SK-N-SH treated with all-trans-retinoic acid at 6 μM for 48 hours (cell line): ENCODE data around the gene LRRC56.

Experiments used
- ATAC-seq: fragments of 200-7000 bp; cut with Tn5 transposase; 3 replicates; pipeline ENCODE4 v1.9.1; 2020; ENCODE audit warnings: mild to moderate bottlenecking, moderate library complexity
- CREB5 ChIP-seq: fragments of 250-450 bp; sonication (Bioruptor Pico); IDR thresholded peaks from 2 replicates; pipeline ENCODE4 v1.5.1; 2020; ENCODE audit warnings: low read depth, mild to moderate bottlenecking, moderate library complexity
- CSDC2 ChIP-seq: fragments of 250-450 bp; sonication (Bioruptor Pico); IDR thresholded peaks from 2 replicates; pipeline ENCODE4 v1.5.0; 2020; ENCODE audit warnings: mild to moderate bottlenecking, moderate library complexity
- CSRNP3 ChIP-seq: fragments of 250-450 bp; sonication (Bioruptor Pico); IDR thresholded peaks from 2 replicates; pipeline ENCODE4 v1.5.1; 2021; ENCODE audit warnings: mild to moderate bottlenecking, moderate library complexity
- ESRRG ChIP-seq: fragments of 250-450 bp; sonication (Bioruptor Pico); IDR thresholded peaks from 2 replicates; pipeline ENCODE4 v1.6.1; 2021; ENCODE audit warnings: mild to moderate bottlenecking
- GLIS3 ChIP-seq: fragments of 250-450 bp; sonication (Bioruptor Pico); IDR thresholded peaks from 2 replicates; pipeline ENCODE4 v1.5.0; 2020; ENCODE audit warnings: mild to moderate bottlenecking, moderate library complexity
- ISL1 ChIP-seq: fragments of 250-450 bp; sonication (Bioruptor Pico); IDR thresholded peaks from 2 replicates; pipeline ENCODE4 v2.1.2; 2022; ENCODE audit warnings: mild to moderate bottlenecking, moderate library complexity
- OSR1 ChIP-seq: fragments of 250-450 bp; sonication (Bioruptor Pico); IDR thresholded peaks from 2 replicates; pipeline ENCODE4 v1.8.0; 2022; ENCODE audit warnings: moderate library complexity, mild to moderate bottlenecking, inconsistent platforms
- PATZ1 ChIP-seq: fragments of 250-450 bp; sonication (Bioruptor Pico); IDR thresholded peaks from 2 replicates; pipeline ENCODE4 v1.8.0; 2020; ENCODE audit warnings: mild to moderate bottlenecking, moderate library complexity, borderline replicate concordance
- POU6F1 ChIP-seq: fragments of 250-450 bp; sonication (Bioruptor Pico); IDR thresholded peaks from 2 replicates; pipeline ENCODE4 v1.8.0; 2021; ENCODE audit warnings: low read depth, mild to moderate bottlenecking, moderate library complexity, borderline replicate concordance
- PPARA ChIP-seq: fragments of 250-450 bp; sonication (Bioruptor Pico); IDR thresholded peaks from 2 replicates; pipeline ENCODE4 v1.5.0; 2020; ENCODE audit warnings: mild to moderate bottlenecking, borderline replicate concordance
- RARB ChIP-seq: fragments of 250-450 bp; sonication (Bioruptor Pico); IDR thresholded peaks from 2 replicates; pipeline ENCODE4 v1.8.0; 2021; ENCODE audit warnings: mild to moderate bottlenecking, moderate library complexity
- SNAI2 ChIP-seq: fragments of 250-450 bp; sonication (Bioruptor Pico); IDR thresholded peaks from 2 replicates; pipeline ENCODE4 v1.5.0; 2020; ENCODE audit warnings: mild to moderate bottlenecking, moderate library complexity
- TCF4 ChIP-seq: fragments of 250-450 bp; sonication (Bioruptor Pico); IDR thresholded peaks from 2 replicates; pipeline ENCODE4 v1.8.0; 2021; ENCODE audit warnings: mild to moderate bottlenecking, moderate library complexity, borderline replicate concordance
- TOX ChIP-seq: fragments of 250-450 bp; sonication (Bioruptor Pico); IDR thresholded peaks from 2 replicates; pipeline ENCODE4 v1.8.0; 2021; ENCODE audit warnings: mild to moderate bottlenecking, moderate library complexity, borderline replicate concordance
- TSHZ2 ChIP-seq: fragments of 250-450 bp; sonication (Bioruptor Pico); IDR thresholded peaks from 2 replicates; pipeline ENCODE4 v1.5.0; 2020; ENCODE audit warnings: mild to moderate bottlenecking, moderate library complexity
- ZFP3 ChIP-seq: fragments of 250-450 bp; sonication (Bioruptor Pico); IDR thresholded peaks from 2 replicates; pipeline ENCODE4 v1.5.0; 2020; ENCODE audit warnings: mild to moderate bottlenecking, moderate library complexity
- ZNF565 ChIP-seq: fragments of 450-650 bp; formaldehyde crosslinking; conservative IDR thresholded peaks from 2 replicates; pipeline ENCODE4 v1.5.0; 2020; ENCODE audit warnings: low read depth, mild to moderate bottlenecking, moderate library complexity
- ZNF70 ChIP-seq: fragments of 450-650 bp; formaldehyde crosslinking; IDR thresholded peaks from 2 replicates; pipeline ENCODE4 v1.5.0; 2020; ENCODE audit warnings: mild to moderate bottlenecking, moderate library complexity
- ZNF8 ChIP-seq: fragments of 450-650 bp; formaldehyde crosslinking; IDR thresholded peaks from 2 replicates; pipeline ENCODE4 v1.5.0; 2020; ENCODE audit warnings: mild to moderate bottlenecking, moderate library complexity

The LRRC56 gene

GRCh38 chr11:563066-563811 is 25.9 kb downstream of the LRRC56 start:
- no peak for ATAC-seq
- TF ChIP-seq PPARA = no peak
- TF ChIP-seq TSHZ2 (CRISPR knock-in tag) = no peak
- TF ChIP-seq CSRNP3 = no peak
- TF ChIP-seq ZNF565 = no peak
- no peak for TF ChIP-seq SNAI2 (CRISPR knock-in tag)
- TF ChIP-seq CSDC2 (CRISPR knock-in tag) = no peak
- no peak for TF ChIP-seq POU6F1 (CRISPR knock-in tag)
- no peak for TF ChIP-seq GLIS3 (CRISPR knock-in tag)
- TF ChIP-seq ZNF70 = no peak
- no peak for TF ChIP-seq ESRRG (CRISPR knock-in tag)
- no peak for TF ChIP-seq RARB (CRISPR knock-in tag)
- no peak for TF ChIP-seq OSR1 (CRISPR knock-in tag)
- no peak for TF ChIP-seq TOX (CRISPR knock-in tag)
- TF ChIP-seq ZFP3 (CRISPR knock-in tag) = no peak
- TF ChIP-seq ZNF8 = no peak
- no peak for TF ChIP-seq ISL1
- no peak for TF ChIP-seq PATZ1 (CRISPR knock-in tag)
- no peak for TF ChIP-seq TCF4 (CRISPR knock-in tag)
- no peak for TF ChIP-seq CREB5 (CRISPR knock-in tag)

GRCh38 chr11:563812-564578 is 26.7 kb downstream of the LRRC56 start:
- TF ChIP-seq PATZ1 (CRISPR knock-in tag) (no peak), CREB5 (CRISPR knock-in tag) (no peak)
- TF ChIP-seq, all 23 proteins: peak for 0
- ATAC-seq = no peak
